HepG2 (cell line): Measurements from ENCODE around the gene IL17D. TPM values are rescaled to one million over a fixed set of nuclear protein-coding genes. Genes with fewer than 3 reads are reported as not detected.

Experiments used
- ATAC-seq: fragments of 200-7000 bp; cut with Tn5 transposase; 3 replicates; pipeline ENCODE4 v1.9.1; 2020; ENCODE audit warnings: mild to moderate bottlenecking, moderate library complexity
- BruUV-seq: library from RNA; stranded (reverse); fragments of 400-500 nt; replicated peaks from 2 replicates; lab custom pipeline; 2021; lab: Mats Ljungman, UMichigan
- CTCF ChIA-PET: fragments of 300-600 bp; formaldehyde crosslinking; extraction: SDS; loops from one replicate; lab custom pipeline; 2021; ENCODE audit warnings: low total read pairs, inconsistent platforms, low intra/inter-chr PET ratio; lab: Yijun Ruan, JAX
- POLR2A ChIA-PET: fragments of 350-600 bp; sonication (Branson Sonifier 250); formaldehyde crosslinking; loops from one replicate; lab custom pipeline; 2020; ENCODE audit warnings: antibody characterized with exemption, inconsistent platforms; lab: Yijun Ruan, JAX
- DNase-seq: peaks from one replicate; pipeline ENCODE4 v3.0.0-alpha.2; 2015; ENCODE audit warnings: low spot score
- FAIRE-seq: peaks from 3 replicates; lab custom pipeline; 2011; peaks lifted over from hg19 to GRCh38; lab: Jason Lieb, UNC
- H2AFZ ChIP-seq: one replicate; pipeline ENCODE4 v1.6.1; 2011; ENCODE audit warnings: low read length, inconsistent platforms
- H3K27ac ChIP-seq: fragments of 300-600 bp; 3 replicates; pipeline ENCODE4 v1.8.0; 2011; ENCODE audit warnings: mixed run types, mild to moderate bottlenecking, mixed read lengths, low read length, inconsistent platforms; ENCODE audit not compliant: insufficient read depth; ENCODE audit errors: extremely low read length
- H3K27me3 ChIP-seq, 2 experiments: fragments of 200-600 bp in 1 of 2; 2 replicates in 1 of 2; 3 replicates in 1 of 2; pipeline versions ENCODE4 v1.6.0 to v1.8.0; 2011; ENCODE audit warnings: low read length in 2 of 2, mild to moderate bottlenecking in 2 of 2, moderate library complexity in 2 of 2, inconsistent platforms in 1 of 2; ENCODE audit not compliant: insufficient read depth in 2 of 2, control insufficient read depth in 1 of 2
- H3K36me3 ChIP-seq, 2 experiments: fragments of 200-600 bp in 1 of 2; replicated peaks in 1 of 2; 2 replicates in 1 of 2; 3 replicates in 1 of 2; pipeline versions ENCODE4 v1.5.1 to v1.8.0; 2011; ENCODE audit warnings: low read length in 2 of 2, inconsistent platforms in 1 of 2; ENCODE audit not compliant: insufficient read depth in 2 of 2, control insufficient read depth in 1 of 2
- H3K4me1 ChIP-seq: 2 replicates; pipeline ENCODE4 v1.5.1; 2012; ENCODE audit warnings: low read length, inconsistent platforms; ENCODE audit not compliant: insufficient read depth
- H3K4me2 ChIP-seq: 2 replicates; pipeline ENCODE4 v1.6.0; 2011; ENCODE audit warnings: low read depth, low read length, inconsistent platforms
- H3K4me3 ChIP-seq, 3 experiments: fragments of 200-600 bp in 1 of 3; sonication (generic), shearing (Covaris generic) in 1 of 3; replicated peaks in 1 of 3; 2 replicates each; pipeline ENCODE4 v1.5.1; 2011 to 2016; ENCODE audit warnings: low read length in 3 of 3, inconsistent platforms in 2 of 3, low read depth in 2 of 3, mild to moderate bottlenecking in 2 of 3, control low read depth in 1 of 3, mixed read lengths in 1 of 3; ENCODE audit not compliant: insufficient read depth in 1 of 3
- H3K79me2 ChIP-seq: one replicate; pipeline ENCODE4 v1.6.1; 2011; ENCODE audit warnings: low read length, inconsistent platforms; ENCODE audit not compliant: insufficient read depth
- H3K9ac ChIP-seq: 2 replicates; pipeline ENCODE4 v1.6.0; 2011; ENCODE audit warnings: mild to moderate bottlenecking, low read depth, low read length, inconsistent platforms; ENCODE audit not compliant: insufficient read depth
- H3K9me3 ChIP-seq: 2 replicates; pipeline ENCODE4 v1.5.1; 2012; ENCODE audit warnings: mild to moderate bottlenecking, low read length
- H4K20me1 ChIP-seq: 2 replicates; pipeline ENCODE4 v1.6.0; 2011; ENCODE audit warnings: inconsistent platforms, mild to moderate bottlenecking, low read length, moderate library complexity; ENCODE audit not compliant: insufficient read depth
- ZNF329 ChIP-seq: sonication (generic); formaldehyde crosslinking; IDR thresholded peaks from 2 replicates; pipeline ENCODE4 v1.9.0; 2021; ENCODE audit warnings: low read depth, mild to moderate bottlenecking, missing genetic modification reagents
- ZNF441 ChIP-seq: sonication (generic); formaldehyde crosslinking; IDR thresholded peaks from 2 replicates; pipeline ENCODE4 v1.7.0; 2021; ENCODE audit warnings: missing genetic modification reagents, borderline replicate concordance
- ZNF598 ChIP-seq: sonication (generic); formaldehyde crosslinking; IDR thresholded peaks from 2 replicates; pipeline ENCODE4 v1.5.1; 2020; ENCODE audit warnings: mild to moderate bottlenecking, missing genetic modification reagents, borderline replicate concordance
- WGBS: methylation state at CpG from one replicate; pipeline ENCODE4 v1.1.6; 2017; ENCODE audit warnings: low lambda C conversion rate; 5-methylcytosine and 5-hydroxymethylcytosine counted together
- in situ Hi-C: cut with HindIII; loops from 2 replicates; pipeline ENCODE4 v1.10.0; 2017; ENCODE audit warnings: low pct_unique_long_range_greater_than_20kb; ENCODE audit not compliant: extremely low pct_ligation_motif_present
- intact Hi-C: fragments of 100-400 bp; cut with micrococcal nuclease; formaldehyde crosslinking; loops from one replicate; pipeline ENCODE4 v1.10.0; 2022; ENCODE audit not compliant: unreplicated experiment
- polyA plus RNA-seq, 8 experiments: library from polyadenylated mRNA; depleted of rRNA in 3 of 8; stranded (reverse) in 7 of 8; unstranded in 1 of 8; fragments of >200 nt; fragmentation: Illumina TruSeq in 4 of 8; extraction: Trizol in 4 of 8; gene quantifications; 2 replicates each; pipeline versions ENCODE4 v1.2.1 to v1.2.3, GENCODE V29; 2011 to 2016; ENCODE audit warnings: low read depth in 4 of 8, missing spikeins in 1 of 8, mixed read lengths in 1 of 8; ENCODE audit not compliant: insufficient read depth in 1 of 8
- total RNA-seq, 5 experiments: library from RNA; depleted of rRNA; stranded (reverse); fragments of >200 nt; fragmentation: Illumina TruSeq; extraction: Trizol; gene quantifications; 2 replicates each; pipeline ENCODE4 v1.2.3, GENCODE V29; 2016; ENCODE audit warnings: low read depth in 1 of 5
- TF ChIP-seq, protein P1 (sequence below): sonication (generic); formaldehyde crosslinking; IDR thresholded peaks from 2 replicates; pipeline ENCODE4 v1.8.0; 2022; ENCODE audit warnings: mild to moderate bottlenecking, missing genetic modification reagents, moderate library complexity
- TF ChIP-seq, protein P2 (sequence below): sonication (generic); formaldehyde crosslinking; IDR thresholded peaks from 2 replicates; pipeline ENCODE4 v1.5.1; 2020; ENCODE audit warnings: mild to moderate bottlenecking, missing genetic modification reagents, borderline replicate concordance
- TF ChIP-seq, protein P3 (sequence below): IDR thresholded peaks from 2 replicates; pipeline ENCODE4 v1.6.1; 2016; ENCODE audit warnings: missing biosample characterization, missing genetic modification reagents, low read depth

Gene IL17D
- total and polyA plus RNA-seq, 2 of the 13 experiments (the other 11 are each of a cell fraction or from before 2014, with no cell fraction given): 1.1 to 2.2 TPM

DNA sequence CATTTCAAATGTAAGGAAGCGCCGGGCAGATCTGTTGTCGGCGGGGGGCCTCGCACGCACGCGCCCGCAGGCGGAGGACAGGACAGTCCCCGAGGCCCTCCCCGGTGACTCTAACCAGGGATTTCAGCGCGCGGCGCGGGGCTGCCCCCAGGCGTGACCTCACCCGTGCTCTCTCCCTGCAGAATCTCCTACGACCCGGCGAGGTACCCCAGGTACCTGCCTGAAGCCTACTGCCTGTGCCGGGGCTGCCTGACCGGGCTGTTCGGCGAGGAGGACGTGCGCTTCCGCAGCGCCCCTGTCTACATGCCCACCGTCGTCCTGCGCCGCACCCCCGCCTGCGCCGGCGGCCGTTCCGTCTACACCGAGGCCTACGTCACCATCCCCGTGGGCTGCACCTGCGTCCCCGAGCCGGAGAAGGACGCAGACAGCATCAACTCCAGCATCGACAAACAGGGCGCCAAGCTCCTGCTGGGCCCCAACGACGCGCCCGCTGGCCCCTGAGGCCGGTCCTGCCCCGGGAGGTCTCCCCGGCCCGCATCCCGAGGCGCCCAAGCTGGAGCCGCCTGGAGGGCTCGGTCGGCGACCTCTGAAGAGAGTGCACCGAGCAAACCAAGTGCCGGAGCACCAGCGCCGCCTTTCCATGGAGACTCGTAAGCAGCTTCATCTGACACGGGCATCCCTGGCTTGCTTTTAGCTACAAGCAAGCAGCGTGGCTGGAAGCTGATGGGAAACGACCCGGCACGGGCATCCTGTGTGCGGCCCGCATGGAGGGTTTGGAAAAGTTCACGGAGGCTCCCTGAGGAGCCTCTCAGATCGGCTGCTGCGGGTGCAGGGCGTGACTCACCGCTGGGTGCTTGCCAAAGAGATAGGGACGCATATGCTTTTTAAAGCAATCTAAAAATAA, 18.2 kb downstream of the IL17D start:
- no TSS peak for BruUV-seq
- Histone ChIP-seq H3K4me3 (no peak overlapping the region), H3K9ac (no peak overlapping the region), H3K4me2 (no peak overlapping the region), H3K27ac (no peak overlapping the region), H3K79me2 (no peaks in the 10 kb centered on the region), H2AFZ (no peak overlapping the region), H3K9me3 (no peaks in the 10 kb centered on the region), H3K4me1 (peaks cover 40% of the 10 kb centered on the region), H3K27me3 (no peaks in the 10 kb centered on the region), H4K20me1 (no peaks in the 10 kb centered on the region), H3K36me3 (no peaks in the 10 kb centered on the region)
- in situ Hi-C loops (no loop called here), intact Hi-C loops (no loop called here)
- ATAC-seq (no peak), DNase-seq (no peak), FAIRE-seq (no peak)
- WGBS: 95% methylated on average over 54 of the region's 81 CpGs
- ChIA-PET POLR2A (no interaction called here), CTCF (no interaction called here)
- TF ChIP-seq, protein P1, sequence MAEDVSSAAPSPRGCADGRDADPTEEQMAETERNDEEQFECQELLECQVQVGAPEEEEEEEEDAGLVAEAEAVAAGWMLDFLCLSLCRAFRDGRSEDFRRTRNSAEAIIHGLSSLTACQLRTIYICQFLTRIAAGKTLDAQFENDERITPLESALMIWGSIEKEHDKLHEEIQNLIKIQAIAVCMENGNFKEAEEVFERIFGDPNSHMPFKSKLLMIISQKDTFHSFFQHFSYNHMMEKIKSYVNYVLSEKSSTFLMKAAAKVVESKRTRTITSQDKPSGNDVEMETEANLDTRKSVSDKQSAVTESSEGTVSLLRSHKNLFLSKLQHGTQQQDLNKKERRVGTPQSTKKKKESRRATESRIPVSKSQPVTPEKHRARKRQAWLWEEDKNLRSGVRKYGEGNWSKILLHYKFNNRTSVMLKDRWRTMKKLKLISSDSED (CRISPR knock-in tag): no peak
- no peak for TF ChIP-seq ZNF441 (CRISPR knock-in tag)

DNA sequence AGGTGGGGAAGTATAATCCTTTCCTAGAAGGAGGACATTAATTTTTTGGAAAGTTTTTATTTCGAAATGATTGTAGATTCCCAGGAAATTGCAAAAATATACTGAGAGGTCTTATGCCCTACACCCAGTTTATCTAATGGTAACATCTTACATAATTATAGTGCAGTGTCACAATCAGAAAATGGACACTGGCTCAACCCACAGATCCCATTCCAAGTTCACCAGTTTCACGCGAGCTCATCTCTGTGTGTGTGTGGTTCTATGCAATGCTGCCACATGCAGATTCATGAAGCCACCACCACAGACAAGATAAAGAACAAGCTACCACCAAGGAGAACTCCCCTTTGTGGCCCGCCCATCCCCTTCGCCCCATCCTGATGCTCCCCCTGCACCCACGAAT, 24.4 kb downstream of the IL17D start:
- intact Hi-C loops: no loop called here
- TF ChIP-seq, protein P2, sequence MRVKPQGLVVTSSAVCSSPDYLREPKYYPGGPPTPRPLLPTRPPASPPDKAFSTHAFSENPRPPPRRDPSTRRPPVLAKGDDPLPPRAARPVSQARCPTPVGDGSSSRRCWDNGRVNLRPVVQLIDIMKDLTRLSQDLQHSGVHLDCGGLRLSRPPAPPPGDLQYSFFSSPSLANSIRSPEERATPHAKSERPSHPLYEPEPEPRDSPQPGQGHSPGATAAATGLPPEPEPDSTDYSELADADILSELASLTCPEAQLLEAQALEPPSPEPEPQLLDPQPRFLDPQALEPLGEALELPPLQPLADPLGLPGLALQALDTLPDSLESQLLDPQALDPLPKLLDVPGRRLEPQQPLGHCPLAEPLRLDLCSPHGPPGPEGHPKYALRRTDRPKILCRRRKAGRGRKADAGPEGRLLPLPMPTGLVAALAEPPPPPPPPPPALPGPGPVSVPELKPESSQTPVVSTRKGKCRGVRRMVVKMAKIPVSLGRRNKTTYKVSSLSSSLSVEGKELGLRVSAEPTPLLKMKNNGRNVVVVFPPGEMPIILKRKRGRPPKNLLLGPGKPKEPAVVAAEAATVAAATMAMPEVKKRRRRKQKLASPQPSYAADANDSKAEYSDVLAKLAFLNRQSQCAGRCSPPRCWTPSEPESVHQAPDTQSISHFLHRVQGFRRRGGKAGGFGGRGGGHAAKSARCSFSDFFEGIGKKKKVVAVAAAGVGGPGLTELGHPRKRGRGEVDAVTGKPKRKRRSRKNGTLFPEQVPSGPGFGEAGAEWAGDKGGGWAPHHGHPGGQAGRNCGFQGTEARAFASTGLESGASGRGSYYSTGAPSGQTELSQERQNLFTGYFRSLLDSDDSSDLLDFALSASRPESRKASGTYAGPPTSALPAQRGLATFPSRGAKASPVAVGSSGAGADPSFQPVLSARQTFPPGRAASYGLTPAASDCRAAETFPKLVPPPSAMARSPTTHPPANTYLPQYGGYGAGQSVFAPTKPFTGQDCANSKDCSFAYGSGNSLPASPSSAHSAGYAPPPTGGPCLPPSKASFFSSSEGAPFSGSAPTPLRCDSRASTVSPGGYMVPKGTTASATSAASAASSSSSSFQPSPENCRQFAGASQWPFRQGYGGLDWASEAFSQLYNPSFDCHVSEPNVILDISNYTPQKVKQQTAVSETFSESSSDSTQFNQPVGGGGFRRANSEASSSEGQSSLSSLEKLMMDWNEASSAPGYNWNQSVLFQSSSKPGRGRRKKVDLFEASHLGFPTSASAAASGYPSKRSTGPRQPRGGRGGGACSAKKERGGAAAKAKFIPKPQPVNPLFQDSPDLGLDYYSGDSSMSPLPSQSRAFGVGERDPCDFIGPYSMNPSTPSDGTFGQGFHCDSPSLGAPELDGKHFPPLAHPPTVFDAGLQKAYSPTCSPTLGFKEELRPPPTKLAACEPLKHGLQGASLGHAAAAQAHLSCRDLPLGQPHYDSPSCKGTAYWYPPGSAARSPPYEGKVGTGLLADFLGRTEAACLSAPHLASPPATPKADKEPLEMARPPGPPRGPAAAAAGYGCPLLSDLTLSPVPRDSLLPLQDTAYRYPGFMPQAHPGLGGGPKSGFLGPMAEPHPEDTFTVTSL (CRISPR knock-in tag): no peak
- TF ChIP-seq, protein P3, sequence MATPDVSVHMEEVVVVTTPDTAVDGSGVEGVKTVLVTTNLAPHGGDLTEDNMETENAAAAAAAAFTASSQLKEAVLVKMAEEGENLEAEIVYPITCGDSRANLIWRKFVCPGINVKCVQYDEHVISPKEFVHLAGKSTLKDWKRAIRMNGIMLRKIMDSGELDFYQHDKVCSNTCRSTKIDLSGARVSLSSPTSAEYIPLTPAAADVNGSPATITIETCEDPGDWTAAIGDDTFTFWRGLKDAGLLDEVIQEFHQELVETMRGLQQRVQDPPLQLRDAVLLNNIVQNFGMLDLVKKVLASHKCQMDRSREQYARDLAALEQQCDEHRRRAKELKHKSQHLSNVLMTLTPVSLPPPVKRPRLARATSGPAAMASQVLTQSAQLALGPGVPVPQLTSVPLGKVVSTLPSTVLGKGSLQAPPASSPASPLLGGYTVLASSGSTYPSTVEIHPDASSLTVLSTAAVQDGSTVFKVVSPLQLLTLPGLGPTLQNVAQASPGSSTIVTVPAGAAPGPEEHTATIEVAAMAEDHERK: no peak
- TF ChIP-seq ZNF598 (CRISPR knock-in tag) (no peak), ZNF329 (no peak)

More for the DNA sequence above, 24.4 kb downstream of the IL17D start:
- ChIA-PET POLR2A (no interaction called here), CTCF (no interaction called here)
- ATAC-seq (no peak), FAIRE-seq (no peak), DNase-seq (no peak)
- H3K4me3 ChIP-seq: no peak overlapping the region
- BruUV-seq: no TSS peak
- no peaks in the 10 kb centered on the region for H3K9me3 ChIP-seq
- H3K36me3 ChIP-seq: no peaks in the 10 kb centered on the region
- 63% methylated on average over 6 of the region's 6 CpGs for WGBS
- no peak overlapping the region for H2AFZ ChIP-seq
- H3K4me1 ChIP-seq: peaks cover 19% of the 10 kb centered on the region
- H3K9ac ChIP-seq: no peak overlapping the region
- H3K79me2 ChIP-seq: no peaks in the 10 kb centered on the region
- in situ Hi-C loops: no loop called here
- no peak overlapping the region for H3K4me2 ChIP-seq
- H3K27ac ChIP-seq: no peak overlapping the region
- no peaks in the 10 kb centered on the region for H3K27me3 ChIP-seq
- H4K20me1 ChIP-seq: no peaks in the 10 kb centered on the region
